UCSD-AML1 (cell line): ENCODE data around the gene TEAD1.

ENCODE experiments used
- DNase-seq: peaks from one replicate; lab custom pipeline; 2025; ENCODE audit not compliant: unreplicated experiment; lab: John Stamatoyannopoulos, UW

Gene TEAD1

GRCh38 chr11:12761029-12761428 is 86.8 kb downstream of the TEAD1 start:
- DNase-seq, result no peak

- no peak for DNase-seq
Measured at GRCh38 chr11:12762278-12762677, 88.1 kb downstream of the TEAD1 start.

GRCh38 chr11:12762696-12763324 is 88.6 kb downstream of the TEAD1 start:
- DNase-seq, result no peak

- no peak for DNase-seq
Measured at GRCh38 chr11:12764187-12764914, 90.1 kb downstream of the TEAD1 start.

- no peak for DNase-seq
Measured at GRCh38 chr11:12765428-12765827, 91.2 kb downstream of the TEAD1 start.

- no peak for DNase-seq
Measured at GRCh38 chr11:12767027-12767426, 92.8 kb downstream of the TEAD1 start.

GRCh38 chr11:12767577-12767976 is 93.4 kb downstream of the TEAD1 start:
- no peak for DNase-seq

- no peak for DNase-seq
Measured at GRCh38 chr11:12768726-12769673, 94.8 kb downstream of the TEAD1 start.

GRCh38 chr11:12769834-12770345 is 95.7 kb downstream of the TEAD1 start:
- DNase-seq, result no peak

GRCh38 chr11:12770435-12770834 is 96.2 kb downstream of the TEAD1 start:
- no peak for DNase-seq

GRCh38 chr11:12770966-12771597 is 96.9 kb downstream of the TEAD1 start:
- DNase-seq, result no peak

GRCh38 chr11:12771875-12772274 is 97.7 kb downstream of the TEAD1 start:
- no peak for DNase-seq

GRCh38 chr11:12772324-12772723 is 98.1 kb downstream of the TEAD1 start:
- DNase-seq, result no peak

GRCh38 chr11:12773591-12773990 is 99.4 kb downstream of the TEAD1 start:
- no peak for DNase-seq

GRCh38 chr11:12775955-12776354 is 101.7 kb downstream of the TEAD1 start:
- no peak for DNase-seq

- no peak for DNase-seq
Measured at GRCh38 chr11:12777208-12777874, 103.1 kb downstream of the TEAD1 start.

- DNase-seq, result no peak
Measured at GRCh38 chr11:12778240-12778905, 104.2 kb downstream of the TEAD1 start.

- DNase-seq, result no peak
Measured at GRCh38 chr11:12783765-12784164, 109.5 kb downstream of the TEAD1 start.

GRCh38 chr11:12784445-12784844 is 110.2 kb downstream of the TEAD1 start:
- DNase-seq, result no peak

GRCh38 chr11:12784987-12785386 is 110.8 kb downstream of the TEAD1 start:
- DNase-seq, result no peak
